HG03159 (cell line): ENCODE measurements around the gene TMEM94.

ENCODE experiments used
- ATAC-seq: cut with Tn5 transposase; IDR thresholded peaks from one replicate; pipeline ENCODE4 v1.9.1; 2021; ENCODE audit warnings: mild to moderate bottlenecking, moderate library complexity; ENCODE audit not compliant: unreplicated experiment

The TMEM94 gene

DNA sequence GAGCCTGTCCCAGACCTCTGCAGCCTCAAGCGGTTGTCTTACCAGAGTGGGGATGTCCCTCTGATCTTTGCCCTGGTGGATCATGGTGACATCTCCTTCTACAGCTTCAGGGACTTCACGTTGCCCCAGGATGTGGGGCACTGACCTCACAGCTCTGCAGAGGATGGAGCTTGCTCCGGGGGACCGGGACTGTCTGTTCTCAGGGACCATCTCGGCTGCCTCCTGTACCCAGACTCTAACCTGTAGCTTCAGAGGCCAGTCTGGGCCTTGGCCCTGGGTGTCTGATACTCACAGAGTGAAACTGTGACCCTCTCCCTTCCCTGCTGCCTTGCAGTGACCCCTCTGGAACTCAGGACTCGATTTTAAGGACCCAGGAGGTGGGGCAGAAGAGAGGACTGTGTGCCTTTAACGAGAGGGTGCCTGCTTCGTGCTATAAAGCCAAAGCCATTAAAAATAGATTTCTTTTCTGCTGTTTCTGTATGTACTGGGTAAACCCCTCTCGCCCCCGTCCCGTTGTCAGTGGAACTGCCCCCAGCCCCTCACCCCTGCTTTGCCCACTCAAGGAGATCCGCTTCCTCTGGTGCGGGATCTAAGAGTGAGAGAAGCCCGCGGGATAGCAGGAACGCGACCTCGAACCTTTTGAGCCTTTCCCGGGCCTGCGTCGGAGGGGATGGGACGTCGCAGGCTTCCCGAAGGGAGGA lies 68.0 kb downstream of the TMEM94 start:
- no peak for ATAC-seq

DNA sequence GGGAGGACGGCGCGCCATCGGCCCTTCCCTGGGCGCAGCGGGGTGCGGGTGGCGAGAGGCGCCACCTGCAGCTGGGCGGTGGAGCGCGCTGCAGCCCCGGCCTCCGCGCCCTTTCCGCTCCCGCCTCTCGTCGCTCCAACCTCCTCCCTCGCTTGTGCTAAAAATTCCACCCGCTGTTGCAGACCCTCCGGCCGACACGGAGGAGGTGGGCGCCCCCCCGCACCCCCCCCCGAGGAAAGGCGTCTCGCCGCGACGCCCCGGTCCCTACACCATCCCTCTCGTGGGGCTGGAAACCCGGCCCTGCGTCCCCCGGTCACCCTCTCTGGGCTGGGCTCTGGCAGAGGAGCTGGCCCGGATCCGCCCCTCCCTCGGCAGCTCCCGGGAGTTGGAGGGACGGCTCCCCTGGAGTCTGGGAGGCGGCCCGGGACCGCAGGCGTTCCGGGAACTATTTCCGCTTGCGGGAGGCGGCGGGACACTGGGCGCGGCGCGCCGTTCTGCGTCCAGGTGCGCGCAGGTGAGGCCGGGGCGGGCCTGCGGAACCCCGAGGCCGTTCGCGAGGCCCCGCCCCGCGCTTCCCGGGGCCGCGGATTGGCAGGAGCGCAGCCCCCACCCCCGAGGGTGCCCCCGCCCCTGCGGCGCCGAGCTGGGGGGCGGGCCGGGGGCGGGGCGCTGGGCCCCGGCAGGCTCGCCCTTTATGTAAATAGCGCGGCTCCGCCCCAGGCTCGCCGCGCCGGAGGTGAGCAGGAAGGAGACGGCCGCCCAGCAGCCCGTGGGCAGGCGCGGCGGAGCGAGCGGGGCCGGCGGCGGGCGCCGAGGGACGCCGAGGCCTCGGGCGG lies 68.8 kb downstream of the TMEM94 start, which contains the start of gene LLGL2:
Gene LLGL2 (plus strand): TSS at position 728 of the 836 bp plus-strand sequence. CDS start 17,730 bp downstream, outside the sequence.
- ATAC-seq = peak; percentile 81

DNA sequence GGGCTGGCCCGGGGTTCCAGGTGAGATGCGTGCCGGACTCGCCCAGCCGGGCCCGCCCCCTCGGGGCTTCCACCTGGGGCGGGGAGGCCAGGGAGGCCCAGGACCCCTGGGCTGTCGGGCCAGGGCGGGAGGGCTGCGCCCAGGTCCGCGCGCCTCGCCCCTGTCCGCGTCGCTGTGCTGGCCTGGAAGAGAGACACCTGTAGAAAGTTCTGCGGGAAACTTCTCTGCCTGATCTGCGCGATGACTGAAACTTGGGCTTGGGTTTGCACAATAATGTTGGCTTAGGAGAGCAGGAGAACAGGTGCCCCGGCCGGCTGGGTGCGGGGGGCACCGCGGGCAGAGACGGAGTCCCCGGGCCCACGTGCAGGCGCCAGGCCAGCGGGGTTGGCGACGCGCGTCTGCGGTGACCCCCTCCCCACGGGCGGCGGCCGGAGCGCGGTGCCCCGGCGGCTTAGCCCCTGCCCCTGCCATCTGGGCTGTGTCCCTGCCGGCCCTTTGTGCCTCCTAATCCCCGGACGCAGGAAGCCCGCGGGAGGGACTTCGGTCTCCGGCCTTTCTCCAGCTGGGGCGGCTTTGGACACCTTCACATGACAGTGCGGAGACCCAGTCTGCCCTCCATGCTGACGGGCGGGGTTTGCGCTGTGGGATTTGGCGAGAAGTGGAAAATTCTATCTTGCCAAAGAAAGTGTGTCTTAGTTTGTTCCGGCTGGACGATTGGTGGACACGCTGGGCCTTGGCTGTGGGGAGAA lies 69.5 kb downstream of the TMEM94 start:
- peak; percentile 13 for ATAC-seq

DNA sequence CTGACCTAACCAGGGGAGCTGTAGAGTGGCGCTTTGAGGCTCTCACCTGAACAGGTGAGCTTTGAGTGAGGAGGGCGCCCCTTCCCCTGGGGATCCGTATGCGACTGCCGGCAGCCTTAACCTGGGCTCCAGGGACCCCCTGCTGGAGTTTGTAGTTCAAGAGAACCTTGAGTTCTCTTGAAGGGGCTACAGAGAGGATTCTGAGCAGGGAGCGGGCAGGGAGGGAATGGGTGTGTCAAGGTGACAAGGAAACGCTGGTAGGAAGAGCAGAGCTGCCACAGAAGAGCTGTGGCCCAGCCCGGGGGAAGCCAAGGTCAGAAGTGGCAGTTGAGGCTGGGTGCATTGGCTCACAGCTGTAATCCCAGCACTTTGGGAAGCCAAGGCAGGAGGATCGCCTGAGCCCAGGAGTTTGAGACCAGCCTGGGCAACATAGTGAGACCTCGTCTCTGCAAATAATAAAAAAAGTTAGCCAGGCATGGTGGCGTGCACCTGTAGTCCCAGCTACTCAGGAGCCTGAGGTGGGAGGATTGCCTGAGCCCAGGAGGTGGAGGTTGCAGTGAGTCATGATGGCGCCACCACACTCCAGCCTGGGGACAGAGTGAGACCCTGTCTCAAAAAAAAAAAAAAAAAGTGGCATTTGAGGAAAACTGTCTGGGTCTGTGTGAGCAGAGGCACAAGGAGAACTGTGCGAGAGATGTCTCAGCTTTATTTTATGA lies 70.3 kb downstream of the TMEM94 start:
- ATAC-seq = no peak

DNA sequence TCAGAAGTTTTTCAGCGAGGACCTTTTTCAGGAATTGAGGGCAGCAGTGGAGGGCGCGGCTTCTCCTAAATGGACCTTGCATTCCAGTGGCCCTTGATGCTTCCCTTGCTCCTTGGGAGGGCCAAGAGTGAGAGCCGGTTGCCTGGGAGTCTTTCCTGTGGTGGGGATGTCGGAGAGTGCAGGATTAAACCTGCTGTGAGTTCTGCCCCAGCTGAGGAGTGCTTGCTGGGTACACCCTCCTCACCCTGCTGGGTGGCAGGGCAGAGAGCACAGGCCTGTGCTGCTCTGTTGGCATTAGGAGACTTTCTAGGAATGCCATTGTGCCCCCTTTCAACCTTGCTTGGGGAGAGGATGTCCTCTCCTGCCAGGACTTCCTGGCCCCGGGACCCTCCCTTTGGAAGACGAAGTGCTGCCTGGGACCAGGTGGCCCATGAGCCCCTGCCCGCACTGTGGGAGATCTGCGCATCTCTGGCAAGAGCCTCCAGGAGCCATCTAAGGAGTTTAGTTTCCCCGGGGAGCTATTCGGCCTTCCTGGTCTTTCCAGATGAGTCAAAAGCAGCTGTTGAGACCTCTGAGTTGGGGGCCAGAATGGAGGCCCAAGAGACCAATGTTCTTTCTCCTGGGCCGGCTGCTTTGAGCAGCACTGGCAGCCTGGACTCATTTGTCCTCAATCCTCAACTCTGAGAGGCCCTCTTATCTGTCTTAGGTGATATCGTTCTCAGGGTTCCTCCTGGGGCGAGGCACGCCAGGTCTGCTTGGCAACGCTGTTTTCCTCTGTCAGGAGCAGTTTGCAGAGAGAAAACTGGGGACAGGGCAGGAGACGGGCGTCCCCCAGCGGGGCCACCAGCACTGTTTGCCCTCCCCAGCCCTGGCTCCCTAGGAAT lies 74.6 kb downstream of the TMEM94 start:
- ATAC-seq = no peak

DNA sequence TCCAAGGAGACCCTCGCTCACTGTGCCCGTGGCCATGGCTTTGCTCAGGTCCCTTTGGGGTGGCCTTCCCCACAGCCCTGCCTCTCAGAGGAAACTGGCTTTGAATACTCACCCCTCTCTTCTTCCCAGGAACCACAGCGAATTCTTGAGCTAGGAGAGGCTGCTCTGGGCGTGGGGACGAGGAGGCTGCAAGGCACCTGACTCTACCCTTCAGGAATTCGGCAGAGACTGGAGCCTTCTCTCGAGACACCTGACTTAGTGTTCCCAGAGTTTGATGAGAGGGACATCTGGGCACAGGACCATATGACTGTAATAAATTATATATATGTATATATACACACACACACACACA lies 75.3 kb downstream of the TMEM94 start:
- no peak for ATAC-seq

DNA sequence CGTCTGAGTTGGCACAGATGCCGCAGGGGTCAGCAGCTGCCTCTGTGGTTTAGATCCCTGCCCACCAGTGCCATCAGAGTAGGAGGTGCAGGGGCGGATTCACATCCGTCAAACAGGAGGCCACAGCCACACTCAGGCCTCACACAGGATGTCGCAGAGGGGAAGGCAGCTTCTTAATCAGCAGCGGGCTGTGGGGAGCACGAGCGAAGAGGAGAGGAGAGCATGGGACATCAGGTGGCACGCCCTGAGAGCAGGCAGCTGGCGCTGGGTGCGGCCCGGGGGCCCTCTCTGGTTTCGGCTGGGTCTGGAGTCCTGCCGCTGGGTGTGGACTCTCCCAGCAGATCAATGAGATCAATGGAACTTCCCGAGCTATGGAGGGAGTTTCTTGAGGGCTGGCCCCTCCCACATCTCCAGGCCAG lies 78.7 kb downstream of the TMEM94 start:
- ATAC-seq = no peak

DNA sequence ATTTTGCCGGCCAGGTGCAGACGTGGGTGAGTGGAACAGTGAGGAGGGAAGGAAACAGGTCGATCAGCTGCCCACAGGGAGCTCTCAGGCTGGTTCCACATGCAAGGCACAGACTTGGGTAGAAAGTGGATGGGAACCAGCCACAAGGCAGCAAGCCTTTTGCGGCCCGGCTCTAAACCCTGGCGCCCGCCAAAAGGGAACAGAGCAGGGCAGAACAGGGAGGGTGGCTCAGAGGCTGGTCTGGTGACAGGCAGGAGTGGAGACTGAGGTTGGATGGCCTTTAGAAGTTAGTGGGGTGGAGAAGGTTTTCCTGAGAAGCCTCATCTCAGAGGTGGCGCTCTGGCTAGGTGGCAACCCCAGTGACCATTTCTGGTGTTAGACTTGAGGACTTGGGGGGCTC lies 79.4 kb downstream of the TMEM94 start:
- ATAC-seq = no peak

DNA sequence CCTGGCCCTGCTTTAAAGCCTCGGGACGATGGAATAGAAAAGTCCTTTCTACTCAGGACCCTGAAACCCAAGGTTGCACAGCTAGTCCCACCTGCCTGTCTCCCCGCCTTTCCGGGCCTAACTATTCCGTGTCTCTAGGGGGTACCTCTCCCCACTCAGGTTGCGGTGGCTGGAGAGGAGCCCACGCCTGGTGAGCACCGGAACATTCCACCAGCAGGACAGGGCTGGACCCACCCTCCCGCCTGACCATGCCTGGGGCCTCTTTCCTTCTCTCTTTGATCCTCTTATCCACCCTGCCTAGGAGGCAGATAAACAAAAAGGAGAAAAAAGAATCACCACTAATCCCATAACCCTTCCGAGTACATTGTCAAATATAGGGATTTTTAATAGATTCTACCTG lies 79.9 kb downstream of the TMEM94 start:
- no peak for ATAC-seq

DNA sequence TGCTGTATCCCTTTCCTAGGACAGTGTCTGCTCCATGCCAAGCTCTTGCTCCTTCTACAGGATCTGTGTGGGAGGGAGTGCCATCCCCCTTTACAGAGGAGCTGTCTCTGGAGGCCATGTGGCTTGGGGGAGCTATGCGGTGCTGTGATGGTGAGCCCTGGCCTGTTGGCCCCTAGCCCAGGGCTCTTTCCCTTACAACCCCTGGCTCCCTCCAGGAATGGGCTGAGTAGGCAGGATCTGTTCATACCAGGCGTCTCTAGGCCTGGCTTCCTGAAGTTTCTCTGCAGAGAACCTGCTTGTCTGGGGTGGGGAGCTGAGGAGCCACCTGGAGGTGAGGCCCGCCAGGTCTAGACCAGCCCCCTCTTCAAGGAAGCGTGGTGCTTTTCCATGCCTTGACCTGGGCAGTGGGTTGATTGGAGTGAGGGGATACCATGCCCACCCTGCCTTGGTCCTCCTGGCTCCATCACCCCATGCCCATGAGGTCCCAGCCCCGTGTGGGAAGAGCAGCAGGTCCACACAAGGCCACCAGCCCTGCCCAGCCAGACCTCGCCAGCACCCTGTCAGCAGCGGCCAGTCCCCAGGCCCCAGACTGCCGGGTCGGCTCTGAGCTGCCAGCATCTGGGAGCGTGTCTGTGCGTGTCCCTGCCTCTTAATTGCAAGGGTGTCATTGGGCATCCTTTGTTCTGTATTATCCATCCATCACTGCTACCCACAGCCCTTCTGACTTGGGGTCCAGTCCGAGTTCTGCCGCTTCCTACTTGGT lies 83.7 kb downstream of the TMEM94 start:
- no peak for ATAC-seq

DNA sequence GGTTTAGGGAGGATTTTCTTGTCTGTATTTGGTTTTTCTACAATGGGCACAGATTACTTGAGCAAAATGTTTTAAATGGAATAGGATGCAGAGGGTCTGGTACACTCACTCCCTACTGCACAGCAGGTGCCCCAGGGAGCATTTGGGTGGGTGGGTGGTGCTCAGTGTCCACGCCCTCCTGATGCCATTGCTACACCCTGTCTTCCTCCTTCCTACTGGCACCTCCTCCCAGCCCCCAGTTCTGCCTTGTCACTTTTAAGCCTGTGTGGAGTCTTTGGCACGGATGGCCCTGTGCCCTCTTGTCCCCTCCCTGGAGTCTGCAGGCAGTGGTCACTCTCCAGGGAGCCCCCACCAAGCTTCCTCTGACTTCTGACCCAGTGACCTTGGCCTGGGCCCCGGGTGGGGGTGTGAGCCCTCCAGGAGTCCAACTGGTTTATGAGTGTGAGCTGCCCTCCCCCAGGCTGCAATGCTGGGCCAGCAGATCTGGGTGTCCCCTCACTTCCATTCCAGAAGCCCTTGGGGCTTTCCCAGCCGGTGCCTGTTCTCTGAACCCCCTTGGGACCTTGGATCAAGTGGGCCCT lies 84.6 kb downstream of the TMEM94 start:
- ATAC-seq = no peak

DNA sequence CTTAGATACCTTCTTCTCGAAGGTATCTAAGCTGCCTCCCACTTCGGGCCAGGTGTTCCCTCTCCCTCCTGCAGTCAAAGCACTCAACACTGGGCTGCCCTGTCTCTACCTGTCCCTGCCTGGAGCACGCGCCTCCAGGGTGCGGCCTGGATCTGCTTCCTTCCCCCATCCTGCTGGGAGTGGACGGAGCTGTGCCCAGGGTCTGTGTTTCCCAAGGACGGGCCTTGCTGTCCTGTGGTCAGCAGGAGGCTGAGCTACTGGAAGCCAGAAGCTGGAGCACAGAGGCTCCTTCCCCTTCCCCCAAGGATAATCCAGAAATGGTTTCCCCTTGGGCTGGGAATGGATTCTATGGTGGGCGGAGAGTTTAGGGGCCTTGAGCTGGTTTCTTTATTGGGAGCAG lies 85.8 kb downstream of the TMEM94 start:
- no peak for ATAC-seq

DNA sequence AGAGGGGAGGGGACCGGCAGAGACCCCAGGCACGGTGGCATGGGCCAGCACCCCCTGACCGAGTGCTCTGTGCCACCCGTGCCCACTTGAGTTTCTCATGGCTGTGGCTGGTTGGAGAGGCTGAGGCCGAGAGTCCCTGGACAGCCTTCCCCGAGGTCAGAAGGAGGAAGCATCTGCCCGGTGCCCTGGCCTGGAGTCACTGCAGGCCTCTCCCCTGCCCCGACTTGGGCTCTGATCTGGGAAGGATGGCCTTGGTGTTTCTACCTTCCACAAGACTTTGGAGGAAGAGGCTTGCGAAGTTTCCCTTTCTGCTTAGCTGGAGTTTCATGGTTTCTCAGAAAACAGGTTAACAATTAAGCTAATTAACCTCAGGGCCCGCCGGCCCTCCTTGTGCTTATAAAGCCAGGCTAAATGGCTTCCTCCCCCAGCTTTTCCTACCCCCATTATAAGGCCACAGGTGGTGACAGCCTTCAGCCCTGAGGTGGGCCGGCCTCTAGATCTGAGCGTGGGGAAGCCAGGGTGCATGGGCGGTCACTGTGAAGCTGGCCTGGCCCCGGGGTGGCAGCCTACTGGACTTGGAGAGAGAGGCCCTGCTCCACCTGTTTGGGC lies 86.4 kb downstream of the TMEM94 start:
- no peak for ATAC-seq

DNA sequence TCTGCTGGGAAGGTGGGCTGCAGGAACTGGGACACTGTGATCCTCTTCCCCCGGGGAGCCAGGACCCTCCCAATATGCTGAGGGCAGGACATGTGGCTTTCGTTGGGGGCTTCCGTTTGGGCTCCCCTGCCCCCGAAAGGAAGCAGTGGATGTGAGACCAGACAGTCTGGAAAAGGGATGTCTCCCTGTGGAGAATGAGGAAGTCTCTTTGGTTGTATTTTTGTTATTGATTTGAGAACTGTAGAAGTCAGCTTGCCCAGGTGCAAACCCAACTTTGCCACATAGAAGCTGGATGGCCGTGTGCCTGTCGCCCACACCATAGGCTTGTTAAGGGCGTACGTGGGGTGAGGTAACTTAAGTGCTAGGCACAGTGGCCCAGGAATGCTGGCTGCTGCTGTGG lies 87.8 kb downstream of the TMEM94 start:
- ATAC-seq = no peak

DNA sequence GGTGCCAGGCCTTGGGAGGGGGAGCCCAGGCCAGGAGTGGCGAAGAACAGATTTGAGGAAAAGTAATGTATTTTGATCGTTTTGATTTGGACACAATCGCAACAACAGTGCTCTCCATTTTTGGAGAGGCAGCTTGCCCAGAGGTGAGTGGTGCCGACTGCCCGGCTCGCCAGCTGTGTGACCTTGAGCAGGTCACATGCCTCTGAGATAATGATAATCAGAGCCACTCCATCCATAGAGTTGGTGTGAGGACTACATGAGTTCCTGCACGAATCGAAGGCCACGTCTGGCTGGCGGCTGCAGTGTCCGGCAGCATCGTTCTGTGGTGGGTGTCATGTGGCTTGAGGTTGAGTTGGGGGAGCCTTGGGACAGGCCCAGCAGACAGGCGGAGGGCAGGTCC lies 89.7 kb downstream of the TMEM94 start:
- no peak for ATAC-seq

DNA sequence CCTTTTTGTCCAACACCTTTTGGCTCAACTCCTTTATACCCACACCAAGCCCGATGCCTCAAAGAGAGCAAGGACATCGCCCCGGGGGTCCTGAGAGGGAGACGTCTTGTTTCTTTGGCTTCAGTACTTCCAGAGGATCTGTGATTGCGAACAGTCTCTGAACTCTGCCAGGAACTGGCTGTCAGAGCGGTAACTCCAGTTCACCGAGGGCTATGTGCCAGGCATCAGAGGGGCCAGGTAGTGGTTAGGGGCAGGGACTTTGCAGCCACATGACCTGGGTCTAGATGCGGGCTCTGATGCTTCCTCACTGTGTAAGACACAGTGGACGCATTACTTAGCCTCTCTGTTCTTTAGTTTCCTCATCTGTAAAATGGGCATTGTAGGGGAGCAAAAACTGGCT lies 90.7 kb downstream of the TMEM94 start:
- ATAC-seq = no peak

DNA sequence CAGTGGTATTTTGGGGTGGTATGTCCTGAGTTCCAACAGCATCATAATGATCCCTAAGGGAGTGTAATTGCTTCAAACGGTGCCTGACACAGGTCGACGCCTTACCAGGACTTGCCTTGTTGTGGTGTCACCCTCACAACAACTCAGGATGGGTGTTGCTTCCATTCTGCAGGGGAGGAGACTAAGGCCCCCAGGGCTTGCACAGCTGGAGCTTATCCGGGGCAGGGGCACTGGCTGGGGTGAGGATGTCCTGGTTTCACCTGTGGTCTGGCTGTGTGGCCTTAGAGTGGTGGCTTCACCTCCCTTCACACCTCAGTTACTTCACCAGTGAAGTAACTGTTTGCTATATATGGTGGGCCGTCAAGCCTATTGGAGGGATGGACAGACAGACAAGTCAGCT lies 92.4 kb downstream of the TMEM94 start:
- ATAC-seq = no peak
